ENCODE results near the gene NMNAT3. TPM values are rescaled to one million over a fixed set of nuclear protein-coding genes. Genes with fewer than 3 reads are reported as not detected.

Gene NMNAT3
- total and polyA plus RNA-seq, 9 donors, result 15.8 to 31.2 (median 21.6) TPM

GRCh38 chr3:139696314-139696604 lies 18.5 kb upstream of the NMNAT3 start:
- TF ChIP-seq POLR2A (IDR thresholded peaks at IDR 0.05), result no peak
- TF ChIP-seq EP300 (IDR thresholded peaks at IDR 0.05), result no peak
- TF ChIP-seq CTCF (IDR thresholded peaks at IDR 0.05), result no peak
- Histone ChIP-seq H3K4me1 (ENCODE audit: insufficient read depth) (no peaks in the 10 kb centered on the region), H3K36me3 (no peaks in the 10 kb centered on the region), H3K9me3 (no peaks in the 10 kb centered on the region), H3K4me3 (no peak overlapping the region), H3K27ac (no peak overlapping the region), H3K27me3 (no peaks in the 10 kb centered on the region)
- 94 to 97% (median 96%) methylated on average over 2 of the region's 2 CpGs for whole genome bisulfite sequencing, 3 donors
- intact Hi-C loops (cut with DNase I), result no loop called here
- DNase-seq, result no peak

- H3K9me3 ChIP-seq, result no peaks in the 10 kb centered on the region
- TF ChIP-seq CTCF (IDR thresholded peaks at IDR 0.05) (no peak), EP300 (IDR thresholded peaks at IDR 0.05) (no peak), POLR2A (IDR thresholded peaks at IDR 0.05) (no peak)
- intact Hi-C loops (cut with DNase I), result no loop called here
- DNase-seq, result no peak
- no peak overlapping the region for H3K27ac ChIP-seq
- WGBS, 3 donors, result 56 to 64% (median 63%) methylated on average over 6 of the region's 6 CpGs
- no peak overlapping the region for H3K4me3 ChIP-seq
- H3K4me1 ChIP-seq (ENCODE audit: insufficient read depth), result no peaks in the 10 kb centered on the region
- no peaks in the 10 kb centered on the region for H3K36me3 ChIP-seq
- no peaks in the 10 kb centered on the region for H3K27me3 ChIP-seq
These were observed 17.9 kb upstream of the NMNAT3 start for GRCh38 chr3:139695426-139696313.

- WGBS, 3 donors, result 46 to 61% (median 48%) methylated on average over 3 of the region's 3 CpGs
- no peak overlapping the region for H3K4me3 ChIP-seq
- no peaks in the 10 kb centered on the region for H3K4me1 ChIP-seq (ENCODE audit: insufficient read depth)
- H3K27me3 ChIP-seq, result no peaks in the 10 kb centered on the region
- intact Hi-C loops (cut with DNase I), result no loop called here
- DNase-seq, result no peak
- H3K36me3 ChIP-seq, result no peaks in the 10 kb centered on the region
- TF ChIP-seq POLR2A (IDR thresholded peaks at IDR 0.05) (no peak), EP300 (IDR thresholded peaks at IDR 0.05) (no peak), CTCF (IDR thresholded peaks at IDR 0.05) (no peak)
- H3K9me3 ChIP-seq, result no peaks in the 10 kb centered on the region
- H3K27ac ChIP-seq, result no peak overlapping the region
These were observed 17.2 kb upstream of the NMNAT3 start for GRCh38 chr3:139695007-139695406.

- Histone ChIP-seq H3K36me3 (no peaks in the 10 kb centered on the region), H3K27me3 (no peaks in the 10 kb centered on the region), H3K27ac (no peak overlapping the region), H3K4me3 (no peak overlapping the region), H3K9me3 (no peaks in the 10 kb centered on the region), H3K4me1 (ENCODE audit: insufficient read depth) (no peaks in the 10 kb centered on the region)
- intact Hi-C loops (cut with DNase I), result no loop called here
- TF ChIP-seq EP300 (IDR thresholded peaks at IDR 0.05) (no peak), POLR2A (IDR thresholded peaks at IDR 0.05) (no peak), CTCF (IDR thresholded peaks at IDR 0.05) (no peak)
- WGBS, 3 donors, result 64 to 71% (median 67%) methylated on average over 1 of the region's 1 CpG
- no peak for DNase-seq
These were observed 16.8 kb upstream of the NMNAT3 start for GRCh38 chr3:139694542-139694941.
